Measurements from ENCODE around the gene POLR2H.

Gene POLR2H

GRCh38 chr3:184353546-184353941 is 8.0 kb upstream of the POLR2H start:
- DNase-seq = no peak

DNA sequence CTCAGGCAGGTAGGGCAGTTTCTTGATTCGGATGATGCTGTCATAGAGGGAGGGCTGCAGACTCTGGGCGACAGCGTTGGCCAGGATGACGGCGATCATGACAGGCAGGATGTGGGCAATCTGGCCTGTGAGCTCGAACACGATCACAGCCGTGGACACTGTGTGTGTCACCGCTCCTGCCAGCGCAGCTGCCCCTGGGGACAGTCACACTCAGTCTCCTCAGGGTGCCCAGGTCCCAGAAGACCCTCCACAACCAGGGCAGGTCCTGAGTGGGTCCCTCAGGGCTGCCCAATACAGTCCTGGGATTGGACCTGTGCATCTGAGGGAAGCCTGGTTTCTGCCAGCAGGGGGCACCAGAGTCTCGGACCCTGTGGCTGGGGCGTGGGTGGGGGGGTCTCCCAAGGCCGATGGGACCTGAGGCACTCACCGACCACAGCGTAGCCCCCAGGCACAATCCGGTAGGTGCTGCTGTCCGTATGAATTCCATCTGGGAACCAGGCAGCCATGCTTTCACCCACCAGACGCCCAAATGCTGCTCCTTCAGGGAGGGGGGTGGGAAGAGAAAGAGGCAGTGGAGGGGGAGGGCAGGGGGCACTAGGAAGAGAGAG is 7.3 kb upstream of the POLR2H start:
- DNase-seq = no peak

DNA sequence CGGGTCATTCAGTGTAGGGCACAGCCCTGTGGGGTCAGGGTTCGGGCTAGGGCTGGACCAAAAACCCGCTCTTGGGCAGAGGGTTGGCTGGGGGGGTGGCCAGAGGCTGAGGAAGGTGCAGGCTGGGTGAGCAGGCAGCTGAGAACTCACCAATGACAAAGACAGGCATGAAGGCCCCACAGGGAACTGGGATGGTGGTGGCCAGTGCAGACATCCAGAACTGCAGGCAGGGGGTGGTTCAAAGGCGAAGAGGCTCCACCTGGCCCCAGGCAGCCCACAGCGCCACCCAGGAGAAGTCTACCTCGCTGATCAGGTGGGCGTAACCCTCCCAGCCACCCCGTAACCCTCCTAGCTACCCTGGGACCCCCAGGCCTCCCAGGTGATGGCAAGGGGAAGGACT is 6.8 kb upstream of the POLR2H start:
- no peak for DNase-seq

GRCh38 chr3:184355261-184356040 is 6.1 kb upstream of the POLR2H start:
- no peak for DNase-seq

- no peak for DNase-seq
Measured at GRCh38 chr3:184357248-184358123, 4.0 kb upstream of the POLR2H start.

DNA sequence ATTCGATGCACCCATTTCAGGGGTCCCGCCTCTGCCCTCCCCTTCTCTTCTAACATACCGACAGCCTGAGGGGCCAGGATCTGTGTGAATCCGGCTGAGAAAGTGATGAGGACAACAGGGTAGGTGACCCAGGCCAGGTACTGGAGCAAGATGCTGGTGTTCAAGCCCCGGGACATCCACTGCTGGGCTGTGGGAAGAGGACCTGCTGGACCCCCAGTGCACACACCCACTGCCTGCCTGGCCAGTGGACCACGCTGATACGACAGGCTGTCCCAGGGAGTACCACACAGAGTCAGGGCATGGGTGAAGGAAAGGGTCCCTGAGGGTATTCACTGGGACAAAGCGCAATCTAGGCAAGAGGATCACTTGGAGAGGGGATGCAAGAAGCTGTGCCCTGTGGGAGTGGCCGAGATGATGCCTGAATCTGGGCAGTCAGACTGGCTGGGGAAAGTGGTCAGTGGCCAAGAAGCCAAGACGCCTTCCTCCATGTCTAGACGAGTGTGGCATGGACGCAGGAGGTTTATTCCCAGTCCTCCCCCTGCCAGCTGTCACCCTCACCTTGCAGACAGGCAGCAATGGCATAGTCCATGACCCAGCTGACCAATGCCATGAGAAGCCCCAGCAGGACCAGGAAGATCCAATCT is 3.3 kb upstream of the POLR2H start:
- no peak for DNase-seq

DNA sequence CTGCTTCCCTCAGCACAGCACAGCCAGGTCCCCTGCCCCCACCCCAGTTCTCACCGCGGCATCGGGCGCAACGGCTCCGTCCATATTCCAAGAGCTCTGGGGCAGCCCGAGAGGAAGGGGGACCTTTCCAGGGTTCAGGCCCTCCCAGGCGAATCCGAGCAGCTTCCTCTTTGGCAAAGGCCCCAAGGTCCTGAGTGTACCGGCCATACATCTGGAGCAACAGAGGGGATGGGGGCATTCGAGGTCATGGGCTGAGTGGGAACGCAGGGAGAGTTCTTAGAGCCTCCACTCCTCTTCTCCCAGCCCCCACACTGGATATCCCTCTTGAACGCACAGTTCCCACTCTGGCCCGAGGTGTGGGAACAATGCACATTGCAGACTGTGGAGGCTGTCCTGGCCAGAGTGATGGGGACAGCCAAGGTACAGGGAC is 2.6 kb upstream of the POLR2H start:
- DNase-seq = no peak

DNA sequence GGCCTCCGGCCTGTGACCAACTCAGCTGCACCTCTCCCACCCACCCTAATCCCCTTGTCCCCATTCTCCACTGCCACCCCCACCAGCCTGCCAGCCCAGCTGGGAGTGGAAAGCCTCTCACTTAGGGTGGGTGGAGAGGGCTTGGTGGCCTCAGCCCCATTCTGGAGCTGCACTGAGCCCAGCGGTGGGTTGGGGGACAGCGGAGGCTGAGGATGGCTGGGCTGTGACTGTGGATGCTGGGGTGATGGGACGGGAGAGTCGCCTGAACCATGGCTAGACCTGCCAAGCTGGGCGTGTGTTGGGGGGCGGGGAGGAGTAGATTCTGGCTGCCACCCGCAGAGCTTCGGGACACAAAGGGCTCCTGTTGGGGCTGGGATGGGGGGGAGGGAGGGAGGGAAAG is 1.9 kb upstream of the POLR2H start:
- DNase-seq = no peak

GRCh38 chr3:184360070-184360928 is 1.2 kb upstream of the POLR2H start:
- no peak for DNase-seq

DNA sequence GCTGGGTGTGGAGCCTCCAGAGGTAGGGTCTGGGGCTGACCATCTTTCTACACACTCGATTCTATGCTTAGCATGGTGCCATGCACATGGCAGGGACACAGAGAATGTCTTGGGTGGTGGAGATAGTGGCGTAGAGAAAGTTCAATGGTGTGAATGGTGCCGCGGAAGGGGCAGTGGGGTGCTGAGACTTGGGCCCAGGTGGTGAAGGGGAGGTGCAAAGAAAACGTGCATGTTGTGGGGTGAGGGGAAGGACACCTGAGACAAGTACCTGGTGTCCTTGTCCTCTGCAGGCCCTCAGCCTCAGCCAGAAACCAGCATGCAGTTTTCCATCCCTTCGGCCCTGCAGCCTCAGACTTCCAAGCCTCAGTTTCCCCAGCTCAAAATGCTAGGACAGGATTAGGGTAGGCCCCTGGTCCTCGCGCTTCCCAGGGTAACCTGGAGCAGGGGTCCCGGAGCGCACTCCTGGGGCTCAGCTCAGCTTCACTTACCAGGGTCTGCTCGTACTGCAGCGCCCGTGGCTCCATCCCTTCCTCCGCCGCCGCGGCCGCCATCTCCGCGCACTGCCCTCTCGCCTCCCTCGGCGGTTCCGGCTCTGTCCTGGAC is 480 bp upstream of the POLR2H start:
- no peak for DNase-seq

- DNase-seq = no peak
Measured at GRCh38 chr3:184361932-184362667, 590 bp downstream of the POLR2H start.

DNA sequence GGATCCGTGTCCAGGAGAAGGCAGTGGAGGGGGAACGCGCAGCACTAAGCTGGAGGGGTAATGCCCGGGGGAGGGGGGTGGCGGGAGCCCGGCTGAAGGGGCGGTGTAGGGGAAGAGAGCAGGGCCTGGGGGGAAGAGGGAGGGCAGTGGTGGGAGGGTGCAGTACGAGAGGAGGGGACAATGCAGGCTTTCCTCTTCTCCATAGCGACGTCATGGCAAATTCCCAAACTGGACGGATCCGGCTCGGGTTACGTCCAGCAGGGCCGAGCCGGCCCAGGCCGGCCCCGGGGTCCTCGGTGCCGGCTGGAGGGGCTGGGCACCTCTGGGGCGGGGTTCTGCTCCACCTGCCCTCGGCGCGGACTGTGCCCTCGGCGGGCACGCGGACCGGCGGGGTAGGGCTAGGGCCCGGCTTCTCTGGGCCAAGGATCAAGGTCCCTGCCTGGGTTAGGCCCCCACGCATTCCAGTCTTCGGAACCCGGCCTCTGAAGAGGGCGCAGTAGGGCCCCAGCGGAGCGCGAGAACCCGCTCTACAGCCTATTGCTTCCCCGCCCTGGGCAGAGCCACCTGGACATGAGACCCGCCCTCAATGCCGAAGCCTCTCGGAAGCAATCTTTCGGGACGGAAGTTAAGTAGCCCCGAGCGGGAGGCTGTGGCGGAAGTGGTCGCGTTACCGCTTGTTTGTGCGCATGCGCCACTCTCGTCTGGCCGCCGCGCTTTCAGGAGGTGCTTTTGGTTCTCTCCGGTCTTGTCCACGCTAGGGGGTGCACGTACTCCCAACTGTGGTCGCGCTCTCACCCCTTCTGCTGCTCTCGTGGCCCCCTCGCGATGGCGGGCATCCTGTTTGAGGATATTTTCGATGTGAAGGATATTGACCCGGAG is 1.4 kb downstream of the POLR2H start:
- DNase-seq = peak; percentile 87

- DNase-seq = no peak
Measured at GRCh38 chr3:184366619-184367289, 5.2 kb downstream of the POLR2H start.

DNA sequence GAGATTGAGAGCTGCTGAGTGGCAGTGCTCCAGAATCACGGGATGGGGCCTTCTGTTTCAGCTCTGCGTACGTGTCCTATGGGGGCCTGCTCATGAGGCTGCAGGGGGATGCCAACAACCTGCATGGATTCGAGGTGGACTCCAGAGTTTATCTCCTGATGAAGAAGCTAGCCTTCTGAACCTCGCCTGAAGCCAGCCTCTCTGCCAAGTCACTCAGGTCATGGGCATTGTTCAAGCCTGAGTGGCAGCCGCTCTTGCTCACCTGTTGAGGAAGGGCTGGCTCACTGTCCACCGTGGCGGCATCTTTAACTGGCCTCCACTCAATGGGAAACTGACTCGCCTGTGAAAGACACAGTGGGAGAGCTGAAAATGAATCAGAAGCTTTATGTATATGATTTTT is 6.6 kb downstream of the POLR2H start:
- no peak for DNase-seq

DNA sequence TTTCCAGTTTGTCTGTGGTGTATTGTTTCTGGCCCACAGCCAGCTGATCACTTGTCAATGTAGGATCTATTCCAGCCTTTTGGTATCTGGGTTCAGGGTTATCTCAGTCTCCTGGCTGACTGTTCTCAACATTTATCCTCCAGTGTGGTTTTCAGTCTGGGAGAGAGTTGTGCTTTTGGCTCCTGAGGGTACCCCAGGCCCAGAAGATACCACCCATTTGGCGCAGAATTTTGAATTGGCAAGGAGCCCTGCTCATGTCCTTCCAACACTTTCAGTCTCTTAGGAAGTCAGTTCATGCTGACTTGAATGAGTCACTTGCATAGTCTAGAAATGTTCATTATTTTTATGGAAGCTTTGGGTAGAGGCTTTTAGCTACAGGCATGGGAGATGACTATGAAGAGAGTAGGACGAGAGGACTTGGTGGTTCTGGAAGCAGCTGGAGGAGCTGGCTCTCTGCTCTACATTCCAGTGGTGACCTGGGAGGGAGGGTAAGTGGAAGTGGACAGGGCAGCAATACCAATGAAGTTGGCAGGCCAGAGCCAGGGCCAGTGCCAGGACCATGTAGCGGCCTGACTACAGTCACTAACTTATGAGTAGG is 7.2 kb downstream of the POLR2H start:
- no peak for DNase-seq

DNA sequence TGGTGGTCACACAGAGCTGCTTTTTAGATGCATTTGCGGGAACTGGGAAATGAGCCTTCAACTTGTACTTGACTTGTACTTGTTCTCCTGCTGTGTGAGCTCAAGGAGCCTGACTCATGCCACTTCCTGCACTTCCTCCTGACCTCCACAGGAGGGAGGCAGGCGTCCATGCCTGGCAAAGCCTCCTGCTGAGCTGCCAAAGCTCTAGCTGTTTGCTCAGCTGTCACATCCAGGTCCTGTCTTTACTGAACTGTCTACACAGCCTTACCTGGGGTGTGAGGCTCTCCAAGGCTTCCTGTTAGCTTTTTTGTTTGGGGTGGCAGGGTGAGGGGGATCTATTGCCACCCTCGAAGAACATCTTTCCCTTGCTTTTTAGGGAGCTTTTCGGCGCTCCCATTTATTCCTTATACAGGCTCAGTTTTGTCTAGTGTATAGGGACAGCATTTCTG is 10.1 kb downstream of the POLR2H start:
- DNase-seq = peak; percentile 52

- DNase-seq = no peak
Measured at GRCh38 chr3:184372296-184372821, 10.8 kb downstream of the POLR2H start.

DNA sequence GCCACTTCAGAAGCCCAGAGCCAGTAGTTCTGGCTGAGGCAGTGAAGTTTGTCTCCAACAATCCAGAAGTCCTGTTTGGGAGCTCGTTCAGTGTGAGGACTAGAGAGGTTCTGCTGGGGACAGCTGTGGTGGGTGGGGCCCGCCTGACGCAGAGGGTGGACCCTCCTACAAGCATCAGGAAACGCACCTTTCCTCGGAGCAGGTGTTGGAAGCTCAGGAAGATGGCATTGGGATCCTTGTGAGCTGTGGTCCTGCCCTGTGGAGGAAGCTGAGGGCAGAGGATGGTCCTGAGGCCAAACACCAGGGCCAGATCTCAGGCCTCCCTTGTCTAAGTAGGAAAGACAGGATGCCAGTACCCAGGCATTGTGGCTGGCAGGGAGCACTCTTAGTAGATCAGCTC is 11.4 kb downstream of the POLR2H start:
- no peak for DNase-seq

GRCh38 chr3:184373422-184373821 is 11.9 kb downstream of the POLR2H start:
- no peak for DNase-seq

Data from SIG-M5 (cell line).